ENCODE data around the gene COQ7. TPM values are rescaled to one million over a fixed set of nuclear protein-coding genes. Genes with fewer than 3 reads are reported as not detected.

The COQ7 gene
- total RNA-seq, 2 donors from 2014 or later = 28.4 to 39.0 TPM

DNA sequence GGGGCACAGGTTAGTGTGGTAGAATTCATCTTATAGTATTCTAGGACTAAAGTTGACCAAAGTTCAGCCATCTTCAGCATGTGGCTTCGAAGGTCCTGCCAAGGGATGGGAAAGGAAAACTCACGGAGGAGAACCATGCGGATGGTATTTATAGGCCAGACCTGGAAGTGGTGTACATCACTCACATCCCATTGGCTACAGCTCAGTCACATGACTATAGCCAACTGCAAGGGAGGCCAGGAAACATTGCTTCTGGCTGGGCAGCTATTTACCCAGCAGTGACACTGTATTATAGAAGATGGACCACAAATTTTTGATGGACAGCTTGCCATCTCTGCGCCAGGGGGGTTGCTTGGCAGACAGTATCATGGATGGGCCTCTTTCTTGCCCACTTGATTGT, 35.7 kb upstream of the COQ7 start:
- TF ChIP-seq, protein P1, sequence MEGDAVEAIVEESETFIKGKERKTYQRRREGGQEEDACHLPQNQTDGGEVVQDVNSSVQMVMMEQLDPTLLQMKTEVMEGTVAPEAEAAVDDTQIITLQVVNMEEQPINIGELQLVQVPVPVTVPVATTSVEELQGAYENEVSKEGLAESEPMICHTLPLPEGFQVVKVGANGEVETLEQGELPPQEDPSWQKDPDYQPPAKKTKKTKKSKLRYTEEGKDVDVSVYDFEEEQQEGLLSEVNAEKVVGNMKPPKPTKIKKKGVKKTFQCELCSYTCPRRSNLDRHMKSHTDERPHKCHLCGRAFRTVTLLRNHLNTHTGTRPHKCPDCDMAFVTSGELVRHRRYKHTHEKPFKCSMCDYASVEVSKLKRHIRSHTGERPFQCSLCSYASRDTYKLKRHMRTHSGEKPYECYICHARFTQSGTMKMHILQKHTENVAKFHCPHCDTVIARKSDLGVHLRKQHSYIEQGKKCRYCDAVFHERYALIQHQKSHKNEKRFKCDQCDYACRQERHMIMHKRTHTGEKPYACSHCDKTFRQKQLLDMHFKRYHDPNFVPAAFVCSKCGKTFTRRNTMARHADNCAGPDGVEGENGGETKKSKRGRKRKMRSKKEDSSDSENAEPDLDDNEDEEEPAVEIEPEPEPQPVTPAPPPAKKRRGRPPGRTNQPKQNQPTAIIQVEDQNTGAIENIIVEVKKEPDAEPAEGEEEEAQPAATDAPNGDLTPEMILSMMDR (IDR thresholded peaks at IDR 0.05) = no peak
- Histone ChIP-seq H3K4me1 (no peaks in the 10 kb centered on the region), H3K36me3 (no peaks in the 10 kb centered on the region), H3K4me3 (no peak overlapping the region), H3K9ac (ENCODE audit: low read depth in 2 of 2, low read length in 2 of 2) (no peak overlapping the region), H3K27ac (no peak overlapping the region), H3K27me3 (no peaks in the 10 kb centered on the region), H3K9me3 (no peaks in the 10 kb centered on the region)
- intact Hi-C loops (cut with DNase I) = no loop called here
- DNase-seq = no peak

DNA sequence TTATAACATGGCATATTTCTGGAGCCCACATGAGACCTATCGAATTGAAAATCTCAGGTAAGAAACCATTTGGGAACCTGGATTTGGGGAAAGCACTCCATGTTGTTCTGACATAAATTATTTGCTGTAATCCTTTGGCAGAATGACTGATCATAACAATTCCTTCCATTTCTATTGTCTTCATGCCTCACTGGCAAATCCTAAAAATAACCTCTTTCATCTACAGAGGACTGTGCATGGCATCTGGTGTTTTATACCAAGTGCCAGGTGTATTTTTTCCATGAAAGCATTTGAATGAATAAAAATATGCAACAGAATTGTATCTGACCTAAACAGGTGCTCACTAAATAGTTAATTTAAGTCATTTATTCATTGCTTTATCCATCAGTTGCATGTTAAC, 33.7 kb upstream of the COQ7 start:
- DNase-seq = no peak
- TF ChIP-seq, protein P1 (IDR thresholded peaks at IDR 0.05) = no peak
- Histone ChIP-seq H3K27me3 (no peaks in the 10 kb centered on the region), H3K9ac (ENCODE audit: low read depth in 2 of 2, low read length in 2 of 2) (no peak overlapping the region), H3K4me3 (no peak overlapping the region), H3K36me3 (no peaks in the 10 kb centered on the region), H3K27ac (no peak overlapping the region), H3K9me3 (no peaks in the 10 kb centered on the region), H3K4me1 (no peaks in the 10 kb centered on the region)
- intact Hi-C loops (cut with DNase I) = no loop called here

- no peak overlapping the region for H3K27ac ChIP-seq
- H3K9me3 ChIP-seq = no peaks in the 10 kb centered on the region
- no peak overlapping the region for H3K4me3 ChIP-seq
- H3K4me1 ChIP-seq = no peaks in the 10 kb centered on the region
- DNase-seq = no peak
- no peaks in the 10 kb centered on the region for H3K27me3 ChIP-seq
- TF ChIP-seq, protein P1 (IDR thresholded peaks at IDR 0.05) = no peak
- H3K9ac ChIP-seq (ENCODE audit: low read depth in 2 of 2, low read length in 2 of 2) = no peak overlapping the region
- no peaks in the 10 kb centered on the region for H3K36me3 ChIP-seq
- intact Hi-C loops (cut with DNase I) = no loop called here
Measured at GRCh38 chr16:19040400-19040799, 27.0 kb upstream of the COQ7 start.

- no peaks in the 10 kb centered on the region for H3K9me3 ChIP-seq
- no peak overlapping the region for H3K27ac ChIP-seq
- intact Hi-C loops (cut with DNase I) = no loop called here
- H3K27me3 ChIP-seq = no peaks in the 10 kb centered on the region
- DNase-seq = no peak
- TF ChIP-seq, protein P1 (IDR thresholded peaks at IDR 0.05) = no peak
- no peak overlapping the region for H3K4me3 ChIP-seq
- H3K9ac ChIP-seq (ENCODE audit: low read depth in 2 of 2, low read length in 2 of 2) = no peak overlapping the region
- no peaks in the 10 kb centered on the region for H3K4me1 ChIP-seq
- H3K36me3 ChIP-seq = no peaks in the 10 kb centered on the region
Measured at GRCh38 chr16:19044769-19045168, 22.6 kb upstream of the COQ7 start.

DNA sequence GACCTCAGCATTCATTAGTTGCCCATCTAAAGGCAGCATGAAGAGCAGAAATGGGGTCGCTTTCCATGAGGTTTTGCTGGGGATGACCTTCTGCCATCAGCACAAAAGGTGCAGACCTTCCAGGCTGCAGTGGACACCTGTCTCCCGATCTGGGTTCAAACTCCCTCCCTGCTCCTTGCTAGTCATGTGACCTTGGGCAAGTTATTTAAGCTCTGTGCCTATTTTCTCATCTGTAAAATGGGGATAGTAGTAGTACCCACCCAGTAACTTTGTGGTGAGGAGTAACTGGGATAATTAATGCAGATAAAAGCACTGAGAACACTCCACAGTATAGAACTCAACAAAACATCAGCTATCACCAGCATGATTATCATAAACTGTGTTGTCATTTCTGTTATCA, 21.4 kb upstream of the COQ7 start:
- no peaks in the 10 kb centered on the region for H3K36me3 ChIP-seq
- TF ChIP-seq, protein P1 (IDR thresholded peaks at IDR 0.05) = no peak
- H3K4me1 ChIP-seq = no peaks in the 10 kb centered on the region
- no peak overlapping the region for H3K9ac ChIP-seq (ENCODE audit: low read depth in 2 of 2, low read length in 2 of 2)
- H3K4me3 ChIP-seq = no peak overlapping the region
- no peaks in the 10 kb centered on the region for H3K27me3 ChIP-seq
- intact Hi-C loops (cut with DNase I) = no loop called here
- DNase-seq = no peak
- H3K9me3 ChIP-seq = no peaks in the 10 kb centered on the region
- no peak overlapping the region for H3K27ac ChIP-seq

DNA sequence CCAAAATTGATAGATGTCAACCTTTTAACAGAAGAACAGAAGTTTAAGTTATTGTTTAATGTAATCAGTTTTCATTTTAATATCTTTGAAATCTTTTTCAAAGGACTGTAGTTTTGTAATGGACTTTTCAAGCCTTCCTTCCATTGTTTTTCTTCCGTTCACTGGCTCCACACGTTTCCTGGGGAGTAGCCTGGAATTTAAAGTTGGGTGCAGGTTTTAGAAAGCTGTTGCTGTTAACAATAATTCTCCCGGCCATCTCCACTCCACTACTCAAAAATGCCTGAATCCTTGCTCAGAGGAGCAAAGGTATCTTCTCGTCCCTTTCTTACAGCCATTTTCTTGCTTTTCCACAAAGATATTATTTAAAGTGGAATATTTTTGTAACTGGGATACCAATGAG, 4.7 kb upstream of the COQ7 start:
- Histone ChIP-seq H3K4me3 (no peak overlapping the region), H3K9ac (ENCODE audit: low read depth in 2 of 2, low read length in 2 of 2) (no peak overlapping the region), H3K27ac (no peak overlapping the region), H3K36me3 (no peaks in the 10 kb centered on the region), H3K4me1 (no peaks in the 10 kb centered on the region), H3K9me3 (no peaks in the 10 kb centered on the region), H3K27me3 (no peaks in the 10 kb centered on the region)
- TF ChIP-seq, protein P1 (IDR thresholded peaks at IDR 0.05) = no peak
- intact Hi-C loops (cut with DNase I) = no loop called here
- DNase-seq = no peak
